Tibial nerve (tissue), 4 donors: ENCODE data around the gene VPREB3. TPM values are rescaled to one million over a fixed set of nuclear protein-coding genes. Genes with fewer than 3 reads are reported as not detected.

Source experiments
- DNase-seq, 2 donors: peaks; one replicate each; pipeline ENCODE4 v3.0.0-alpha.2; 2019; ENCODE audit warnings: low spot score in 2 of 2
- H3K27ac ChIP-seq, 4 donors: fragments of 200-600 bp; sonication (generic) in 3 of 4; one replicate each; pipeline ENCODE4 v1.5.1; 2017 to 2019; ENCODE audit warnings: mild to moderate bottlenecking in 1 of 4
- H3K27me3 ChIP-seq, 2 donors: fragments of 200-600 bp; sonication (generic) in 1 of 2; one replicate each; pipeline versions ENCODE4 v1.5.1 to v1.6.0; 2017 to 2019
- H3K36me3 ChIP-seq, 3 donors: fragments of 200-600 bp; sonication (generic); one replicate each; pipeline ENCODE4 v1.5.1; 2018 to 2019
- H3K4me1 ChIP-seq, 4 donors: fragments of 200-600 bp; sonication (generic) in 3 of 4; one replicate each; pipeline ENCODE4 v1.5.1; 2017 to 2019
- H3K4me3 ChIP-seq, 4 donors: fragments of 200-600 bp; sonication (generic) in 3 of 4; one replicate each; pipeline ENCODE4 v1.5.1; 2017 to 2019; ENCODE audit warnings: mild to moderate bottlenecking in 1 of 4, moderate library complexity in 1 of 4
- H3K9me3 ChIP-seq, 4 donors: fragments of 200-600 bp; sonication (generic) in 3 of 4; one replicate each; pipeline ENCODE4 v1.5.1; 2017 to 2019
- CTCF ChIP-seq, 5 experiments: fragments of 200-600 bp in 3 of 5; fragments of 450-650 bp in 2 of 5; sonication (generic) in 3 of 5; IDR thresholded peaks; one replicate each; pipeline ENCODE4 v1.5.1; 2016 to 2019; ENCODE audit warnings: antibody characterized with exemption in 5 of 5, mild to moderate bottlenecking in 3 of 5, moderate library complexity in 2 of 5
- EP300 ChIP-seq, 2 donors: sonication (generic); formaldehyde crosslinking; IDR thresholded peaks; one replicate each; pipeline ENCODE4 v1.6.1; 2017; ENCODE audit warnings: antibody characterized with exemption in 2 of 2, mild to moderate bottlenecking in 1 of 2
- POLR2A ChIP-seq, 2 donors: fragments of 450-650 bp; IDR thresholded peaks; one replicate each; pipeline ENCODE4 v1.6.1; 2017; ENCODE audit warnings: antibody characterized with exemption in 2 of 2, mild to moderate bottlenecking in 2 of 2, moderate library complexity in 2 of 2
- WGBS, 2 donors: methylation state at CpG; one replicate each; pipeline ENCODE4 v1.1.5; 2018; 5-methylcytosine and 5-hydroxymethylcytosine counted together
- total RNA-seq, 4 donors: library from RNA; depleted of rRNA; stranded (reverse); fragments of >200 nt; gene quantifications; one replicate each; pipeline ENCODE4 v1.1.0, GENCODE V29; 2016

VPREB3 gene
- total RNA-seq, 4 donors from 2014 or later = not detected

GRCh38 chr22:23708270-23708669 lies 46.0 kb downstream of the VPREB3 start:
- 85 to 94% methylated on average over 1 of the region's 1 CpG for WGBS, 2 donors
- DNase-seq = no peak
- Histone ChIP-seq H3K27me3 (no peaks in the 10 kb centered on the region), H3K4me1 (no peaks in the 10 kb centered on the region), H3K9me3 (no peaks in the 10 kb centered on the region), H3K36me3 (peaks cover 0 to 95% (median 9%) of the 10 kb centered on the region in 3 donors), H3K27ac (no peak overlapping the region), H3K4me3 (no peak overlapping the region)
- TF ChIP-seq EP300 (IDR thresholded peaks at IDR 0.05) = no peak
- no peak for TF ChIP-seq CTCF (IDR thresholded peaks at IDR 0.05)
- no peak for TF ChIP-seq POLR2A (IDR thresholded peaks at IDR 0.05)

- Histone ChIP-seq H3K4me1 (no peaks in the 10 kb centered on the region), H3K27me3 (no peaks in the 10 kb centered on the region), H3K4me3 (no peak overlapping the region), H3K9me3 (no peaks in the 10 kb centered on the region), H3K36me3 (peaks cover 0 to 93% (median 3%) of the 10 kb centered on the region in 3 donors), H3K27ac (no peak overlapping the region)
- 90 to 91% methylated on average over 3 of the region's 3 CpGs for WGBS, 2 donors
- DNase-seq = no peak
- no peak for TF ChIP-seq POLR2A (IDR thresholded peaks at IDR 0.05)
- TF ChIP-seq CTCF (IDR thresholded peaks at IDR 0.05) = no peak
- TF ChIP-seq EP300 (IDR thresholded peaks at IDR 0.05) = no peak
These were observed 48.9 kb downstream of the VPREB3 start for GRCh38 chr22:23705358-23705757.

DNA sequence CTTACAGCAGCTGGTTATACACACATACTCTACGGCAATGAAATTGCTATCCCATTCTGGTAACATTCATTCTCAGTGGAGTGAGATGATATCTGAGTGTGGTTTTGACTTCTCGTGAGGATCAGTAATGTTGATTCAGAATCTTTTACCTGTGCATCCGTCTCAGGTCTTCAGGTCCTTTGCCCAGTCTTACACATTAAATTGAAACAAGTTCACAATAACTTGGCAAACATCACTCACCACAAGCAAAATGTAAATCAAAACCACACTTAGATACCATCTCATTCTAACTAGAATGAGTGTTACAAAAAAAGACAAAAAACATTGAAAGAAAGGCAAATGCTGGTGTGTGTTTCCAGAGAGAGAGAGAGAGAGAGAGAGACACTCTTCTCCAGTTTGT lies 49.4 kb downstream of the VPREB3 start:
- peaks cover 0 to 94% (median 0%) of the 10 kb centered on the region in 3 donors for H3K36me3 ChIP-seq
- 89 to 91% methylated on average over 3 of the region's 3 CpGs for WGBS, 2 donors
- no peaks in the 10 kb centered on the region for H3K4me1 ChIP-seq

GRCh38 chr22:23704062-23704461 lies 50.2 kb downstream of the VPREB3 start:
- no peak overlapping the region for H3K27ac ChIP-seq
- WGBS, 2 donors = 87 to 88% methylated on average over 5 of the region's 5 CpGs
- DNase-seq = no peak
- TF ChIP-seq EP300 (IDR thresholded peaks at IDR 0.05) = no peak
- TF ChIP-seq CTCF (IDR thresholded peaks at IDR 0.05) = no peak
- TF ChIP-seq POLR2A (IDR thresholded peaks at IDR 0.05) = no peak
- no peaks in the 10 kb centered on the region for H3K27me3 ChIP-seq
- no peaks in the 10 kb centered on the region for H3K9me3 ChIP-seq
- H3K4me1 ChIP-seq = no peaks in the 10 kb centered on the region
- H3K36me3 ChIP-seq = peaks cover 0 to 95% (median 0%) of the 10 kb centered on the region in 3 donors
- no peak overlapping the region for H3K4me3 ChIP-seq

More for the DNA sequence above, 49.4 kb downstream of the VPREB3 start:
- H3K27me3 ChIP-seq = no peaks in the 10 kb centered on the region
- TF ChIP-seq POLR2A (IDR thresholded peaks at IDR 0.05) (no peak), EP300 (IDR thresholded peaks at IDR 0.05) (no peak)
- no peak overlapping the region for H3K27ac ChIP-seq
- DNase-seq = no peak
- no peaks in the 10 kb centered on the region for H3K9me3 ChIP-seq
- no peak overlapping the region for H3K4me3 ChIP-seq

Other genes with a start within 250 kb of the VPREB3 start
- gene IGLL1, start 174.1 kb downstream of the VPREB3 start, total RNA-seq = not detected
- gene DRICH1, start 122.1 kb downstream of the VPREB3 start, total RNA-seq = 1 to 10 TPM in 1 of 4 donors, not detected in 3; 1.7 TPM
- gene RGL4, start 63.4 kb downstream of the VPREB3 start, total RNA-seq = not detected
- 1 to 10 TPM; 4.1 to 7.4 (median 6.0) TPM for gene ZNF70, start 3.3 kb downstream of the VPREB3 start, total RNA-seq
- gene C22orf15, start 8.6 kb upstream of the VPREB3 start, total RNA-seq = under 1 TPM in 1 of 4 donors, not detected in 3; 0.44 TPM
- gene CHCHD10, start 13.5 kb upstream of the VPREB3 start, total RNA-seq = 10 to 100 TPM in 1 of 4 donors, 1 to 10 TPM in 2, not detected in 1; 3.7 to 14.0 (median 9.6) TPM
- 1 to 10 TPM; 4.5 to 7.3 (median 5.6) TPM for gene MMP11, start 18.4 kb upstream of the VPREB3 start, total RNA-seq
- 10 to 100 TPM; 31.5 to 53.4 (median 43.8) TPM for gene SMARCB1, start 32.5 kb upstream of the VPREB3 start, total RNA-seq
- gene DERL3, start 84.6 kb upstream of the VPREB3 start, total RNA-seq = 1 to 10 TPM in 1 of 4 donors, under 1 TPM in 1, not detected in 2; 0.60 to 2.3 TPM
- gene SLC2A11, start 103.5 kb upstream of the VPREB3 start, total RNA-seq = 10 to 100 TPM in 3 of 4 donors, 1 to 10 TPM in 1; 6.9 to 28.9 (median 13.4) TPM
- 100 to 1,000 TPM; 160 to 481 (median 281) TPM for gene MIF, start 140.0 kb upstream of the VPREB3 start, total RNA-seq
- 10 to 100 TPM in 2 of 4 donors, 1 to 10 TPM in 1, under 1 TPM in 1; 0.66 to 17.8 (median 8.7) TPM for gene GSTT2B, start 206.8 kb upstream of the VPREB3 start, total RNA-seq
- gene DDTL, start 212.5 kb upstream of the VPREB3 start, total RNA-seq = 1 to 10 TPM in 3 of 4 donors, not detected in 1; 2.4 to 4.6 (median 3.3) TPM
- gene DDT, start 220.0 kb upstream of the VPREB3 start, total RNA-seq = 100 to 1,000 TPM; 121 to 167 (median 131) TPM
- gene GSTT2, start 225.7 kb upstream of the VPREB3 start, total RNA-seq = under 1 TPM in 2 of 4 donors, not detected in 2; 0.39 to 0.66 TPM